Measurements from ENCODE around the gene EIF2S3.
"Not testable (repeated sequence)": the region's sequence is repeated elsewhere in the genome, so short reads cannot be mapped to it uniquely, and the experiment has no call there.

EIF2S3 gene

GRCh38 chrX:24054182-24055042 lies at the start of gene EIF2S3:
TSS of gene EIF2S3 (plus strand) at chrX:24054956. CDS start at chrX:24054969, 13 bp downstream.
- peak; percentile 69 to 78 (median 73) for DNase-seq

GRCh38 chrX:24005028-24005427 lies 49.7 kb upstream of the EIF2S3 start:
- DNase-seq, result no peak

- no peak for DNase-seq
Observed at GRCh38 chrX:24005867-24006266, 48.9 kb upstream of the EIF2S3 start.

- DNase-seq, result no peak
Observed at GRCh38 chrX:24012266-24012665, 42.5 kb upstream of the EIF2S3 start.

- DNase-seq, result no peak
Observed at GRCh38 chrX:24014388-24015018, 40.3 kb upstream of the EIF2S3 start.

- DNase-seq, result no peak
Observed at GRCh38 chrX:24017674-24018073, 37.1 kb upstream of the EIF2S3 start.

- DNase-seq, result no peak
Observed at GRCh38 chrX:24018809-24019208, 35.9 kb upstream of the EIF2S3 start.

GRCh38 chrX:24019448-24019847 lies 35.3 kb upstream of the EIF2S3 start:
- DNase-seq, result no peak

GRCh38 chrX:24020306-24020876 lies 34.4 kb upstream of the EIF2S3 start:
- DNase-seq, result no peak

- no peak for DNase-seq
Observed at GRCh38 chrX:24023544-24023943, 31.2 kb upstream of the EIF2S3 start.

- DNase-seq, result no peak
Observed at GRCh38 chrX:24023972-24024669, 30.6 kb upstream of the EIF2S3 start.

- peak; percentile 66 to 76 (median 72) for DNase-seq
Observed at GRCh38 chrX:24024819-24025740, 29.7 kb upstream of the EIF2S3 start.

GRCh38 chrX:24025741-24026403 lies 28.9 kb upstream of the EIF2S3 start:
- peak in 1 of 4 experiments; percentile 21 for DNase-seq

- DNase-seq, result no peak
Observed at GRCh38 chrX:24026432-24026831, 28.3 kb upstream of the EIF2S3 start.

GRCh38 chrX:24027086-24027485 lies 27.7 kb upstream of the EIF2S3 start, which contains the start of gene KLHL15:
TSS of gene KLHL15 (minus strand) at chrX:24027186. CDS start at chrX:24006693, 20,493 bp downstream.
- DNase-seq, result no peak

GRCh38 chrX:24027985-24028384 lies 26.8 kb upstream of the EIF2S3 start:
- DNase-seq, result no peak

- DNase-seq, result no peak
Observed at GRCh38 chrX:24030597-24030996, 24.2 kb upstream of the EIF2S3 start.

- DNase-seq, result no peak
Observed at GRCh38 chrX:24034485-24034884, 20.3 kb upstream of the EIF2S3 start.

- no peak for DNase-seq
Observed at GRCh38 chrX:24037729-24038128, 17.0 kb upstream of the EIF2S3 start.

GRCh38 chrX:24046060-24046459 lies 8.7 kb upstream of the EIF2S3 start:
- not testable (repeated sequence) for DNase-seq

- not testable (repeated sequence) for DNase-seq
Observed at GRCh38 chrX:24049643-24050042, 5.1 kb upstream of the EIF2S3 start.

All from activated CD4-positive, CD25-positive, alpha-beta regulatory T cell (primary cell).